SK-N-MC (cell line): Measurements from ENCODE around the gene PLEKHJ1.

Experiments
- DNase-seq: peaks from one replicate; pipeline ENCODE4 v3.0.0-alpha.2; 2011; ENCODE audit warnings: low read depth, low spot score
- H3K27ac ChIP-seq: fragments of 200-600 bp; sonication (generic); 2 replicates; pipeline ENCODE4 v1.5.1; 2016; ENCODE audit warnings: mixed run types
- H3K36me3 ChIP-seq: fragments of 200-600 bp; sonication (generic); 2 replicates; pipeline ENCODE4 v1.6.1; 2017; ENCODE audit warnings: antibody characterized with exemption, low read length, mixed read lengths; ENCODE audit not compliant: insufficient read depth
- H3K4me3 ChIP-seq: fragments of 200-600 bp; sonication (generic); 2 replicates; pipeline ENCODE4 v1.5.1; 2016
- H3K9ac ChIP-seq: fragments of 200-600 bp; sonication (generic); 2 replicates; pipeline ENCODE4 v1.8.0; 2017; ENCODE audit warnings: mixed run types, mixed read lengths; ENCODE audit not compliant: insufficient read length
- H3K9me3 ChIP-seq: fragments of 200-600 bp; sonication (generic); 2 replicates; pipeline ENCODE4 v1.6.1; 2017; ENCODE audit warnings: low read depth, mild to moderate bottlenecking, antibody characterized with exemption, low read length, moderate library complexity, mixed read lengths
- EZH2 ChIP-seq: fragments of 200-600 bp; sonication (generic); IDR thresholded peaks from one replicate; pipeline ENCODE4 v1.6.1; 2017; ENCODE audit warnings: antibody characterized with exemption
- FOXP2 ChIP-seq: optimal IDR thresholded peaks from 2 replicates; pipeline ENCODE3; 2011; ENCODE audit warnings: mild to moderate bottlenecking, moderate library complexity; ENCODE audit not compliant: insufficient read depth; ENCODE audit errors: extremely low read length, control extremely low read depth
- POLR2AphosphoS5 ChIP-seq: IDR thresholded peaks from 2 replicates; pipeline ENCODE4 v1.6.1; 2012; ENCODE audit warnings: mild to moderate bottlenecking, low read depth, low read length, borderline replicate concordance

Gene PLEKHJ1

DNA sequence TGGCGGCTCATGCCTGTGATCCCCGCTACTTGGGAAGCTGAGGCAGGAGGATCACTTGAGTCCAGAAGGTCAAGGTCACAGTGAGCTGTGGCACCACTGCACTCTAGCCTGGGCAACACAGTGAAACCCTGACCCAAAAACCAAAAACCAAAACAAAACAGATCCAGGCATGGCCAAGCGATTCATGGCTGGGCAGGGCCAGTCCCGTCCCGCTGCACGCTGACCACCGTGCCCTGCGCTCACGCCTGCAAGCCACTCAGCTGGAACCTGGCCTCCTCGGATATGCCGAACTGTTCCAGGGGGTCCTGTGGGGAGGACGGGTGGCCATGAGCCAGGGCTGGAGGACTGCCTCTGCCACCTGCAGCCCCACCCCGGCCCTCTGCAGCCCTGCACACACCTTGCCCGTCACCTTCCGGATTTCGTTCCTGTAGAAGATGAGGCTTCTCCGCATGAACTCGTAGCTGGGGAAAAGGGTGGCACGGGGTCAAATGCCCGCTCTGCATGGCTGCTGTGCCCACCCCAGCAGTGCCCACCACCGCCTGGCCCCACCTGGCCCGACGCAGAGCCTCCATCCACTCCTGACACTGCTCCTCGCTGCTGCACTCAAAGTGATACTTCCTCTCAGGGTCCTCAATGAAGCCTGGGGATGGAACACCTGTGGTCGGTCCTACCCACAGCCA, 2.4 kb downstream of the PLEKHJ1 start:
- Histone ChIP-seq H3K4me3 (no peak overlapping the region), H3K9ac (no peak overlapping the region)

GRCh38 chr19:2232286-2233151, 3.6 kb downstream of the PLEKHJ1 start:
- H3K36me3 ChIP-seq, result peaks cover 18% of the 10 kb centered on the region; the same call in 1 of the 2 replicates
- DNase-seq, result no peak
- H3K27ac ChIP-seq, result no peak overlapping the region
- no peaks in the 10 kb centered on the region for H3K9me3 ChIP-seq
- H3K4me3 ChIP-seq, result no peak overlapping the region
- no peak for TF ChIP-seq FOXP2
- peak; percentile 22 for TF ChIP-seq POLR2AphosphoS5
- H3K9ac ChIP-seq, result no peak overlapping the region

More for the DNA sequence above, 2.4 kb downstream of the PLEKHJ1 start:
- Histone ChIP-seq H3K27ac (no peak overlapping the region), H3K9me3 (no peaks in the 10 kb centered on the region), H3K36me3 (peaks cover 29% of the 10 kb centered on the region)
- no peak for DNase-seq
- TF ChIP-seq FOXP2 (no peak), POLR2AphosphoS5 (no peak; the same call in 1 of the 2 replicates), EZH2 (no peak)

GRCh38 chr19:2231621-2232221, 4.4 kb downstream of the PLEKHJ1 start:
- H3K36me3 ChIP-seq, result peaks cover 18% of the 10 kb centered on the region; the same call in 1 of the 2 replicates
- H3K9me3 ChIP-seq, result no peaks in the 10 kb centered on the region
- DNase-seq, result no peak
- peak overlapping the region; percentile 46 for H3K27ac ChIP-seq
- TF ChIP-seq POLR2AphosphoS5 (peak; percentile 37; the same call in 1 of the 2 replicates), FOXP2 (no peak)
- no peak overlapping the region for H3K9ac ChIP-seq
- H3K4me3 ChIP-seq, result no peak overlapping the region

GRCh38 chr19:2230807-2231533, 5.2 kb downstream of the PLEKHJ1 start:
- Histone ChIP-seq H3K27ac (peak overlapping the region; percentile 46), H3K4me3 (no peak overlapping the region), H3K9me3 (no peaks in the 10 kb centered on the region), H3K9ac (no peak overlapping the region), H3K36me3 (peaks cover 19% of the 10 kb centered on the region; the same call in 1 of the 2 replicates)
- DNase-seq, result no peak
- TF ChIP-seq POLR2AphosphoS5, result no peak
- no peak for TF ChIP-seq FOXP2
- TF ChIP-seq EZH2, result no peak

- Histone ChIP-seq H3K9ac (no peak overlapping the region), H3K36me3 (peaks cover 28% of the 10 kb centered on the region; the same call in 1 of the 2 replicates), H3K9me3 (no peaks in the 10 kb centered on the region), H3K4me3 (no peak overlapping the region), H3K27ac (0 out of 2 replicates have a peak overlapping the region, but pooled peaks have one; percentile 36)
- no peak for DNase-seq
- TF ChIP-seq FOXP2, result no peak
- TF ChIP-seq POLR2AphosphoS5, result no peak; the same call in 1 of the 2 replicates
- TF ChIP-seq EZH2, result no peak
Observed at GRCh38 chr19:2230033-2230531, 6.0 kb downstream of the PLEKHJ1 start.

- Histone ChIP-seq H3K9me3 (no peaks in the 10 kb centered on the region), H3K4me3 (no peak overlapping the region), H3K27ac (no peak overlapping the region), H3K36me3 (peaks cover 32% of the 10 kb centered on the region; the same call in 1 of the 2 replicates), H3K9ac (no peak overlapping the region)
- TF ChIP-seq POLR2AphosphoS5, result no peak
- no peak for TF ChIP-seq FOXP2
- DNase-seq, result no peak
Observed at GRCh38 chr19:2229103-2230032, 6.8 kb downstream of the PLEKHJ1 start.
